Subcutaneous adipose tissue (tissue), 4 donors: ENCODE measurements around the gene AGPAT3. TPM values are rescaled to one million over a fixed set of nuclear protein-coding genes. Genes with fewer than 3 reads are reported as not detected.

Experiments used
- CTCF ChIP-seq: fragments of 450-650 bp; IDR thresholded peaks from one replicate; pipeline ENCODE4 v1.5.1; 2016; ENCODE audit warnings: low read depth, mild to moderate bottlenecking, control low read depth, antibody characterized with exemption, moderate library complexity
- total RNA-seq, 4 donors: library from RNA; depleted of rRNA; stranded (reverse); fragments of >200 nt; gene quantifications; one replicate each; pipeline ENCODE4 v1.1.0, GENCODE V29; 2016

AGPAT3 gene
- total RNA-seq, 4 donors from 2014 or later, result 29.7 to 66.5 (median 33.8) TPM

- no peak for TF ChIP-seq CTCF
Observed at GRCh38 chr21:43858806-43859648, 6.0 kb upstream of the AGPAT3 start.

- no peak for TF ChIP-seq CTCF
Observed at GRCh38 chr21:43859747-43860214, 5.2 kb upstream of the AGPAT3 start.

- TF ChIP-seq CTCF, result no peak
Observed at GRCh38 chr21:43861706-43862105, 3.3 kb upstream of the AGPAT3 start.

- no peak for TF ChIP-seq CTCF
Observed at GRCh38 chr21:43864313-43864961, 586 bp upstream of the AGPAT3 start.

- TF ChIP-seq CTCF, result no peak
Observed at GRCh38 chr21:43865540-43866259, 677 bp downstream of the AGPAT3 start.

- no peak for TF ChIP-seq CTCF
Observed at GRCh38 chr21:43866260-43866629, 1.2 kb downstream of the AGPAT3 start.
